Endometrium (tissue), 2 donors: ENCODE results near the gene HEATR5A.

Experiments
- FAIRE-seq: peaks from 2 replicates; lab custom pipeline; 2012; peaks lifted over from hg19 to GRCh38; lab: Jason Lieb, UNC
- donor health status: control.
- donor health status: control.

Gene HEATR5A

GRCh38 chr14:31425905-31426304 lies 5.6 kb upstream of the HEATR5A start:
- no peak for FAIRE-seq

DNA sequence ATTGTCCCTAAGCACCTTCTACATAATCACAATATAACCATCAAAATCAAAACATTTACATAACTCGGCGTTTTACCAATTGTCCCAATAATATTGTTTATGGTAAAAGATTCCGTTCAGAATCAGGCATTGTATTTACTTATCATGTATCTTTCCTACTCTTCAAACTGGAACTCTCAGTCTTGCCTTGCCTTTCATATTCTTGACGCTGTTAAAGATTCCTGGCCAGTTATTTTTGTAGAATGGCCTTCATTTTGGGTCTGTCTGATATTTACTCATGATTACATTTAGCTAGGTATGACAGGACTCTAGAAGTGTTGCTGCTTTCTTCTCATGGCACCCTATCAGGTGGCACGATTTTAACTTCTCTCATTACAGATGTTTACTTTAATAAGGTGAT lies 850 bp upstream of the HEATR5A start:
- FAIRE-seq = no peak

DNA sequence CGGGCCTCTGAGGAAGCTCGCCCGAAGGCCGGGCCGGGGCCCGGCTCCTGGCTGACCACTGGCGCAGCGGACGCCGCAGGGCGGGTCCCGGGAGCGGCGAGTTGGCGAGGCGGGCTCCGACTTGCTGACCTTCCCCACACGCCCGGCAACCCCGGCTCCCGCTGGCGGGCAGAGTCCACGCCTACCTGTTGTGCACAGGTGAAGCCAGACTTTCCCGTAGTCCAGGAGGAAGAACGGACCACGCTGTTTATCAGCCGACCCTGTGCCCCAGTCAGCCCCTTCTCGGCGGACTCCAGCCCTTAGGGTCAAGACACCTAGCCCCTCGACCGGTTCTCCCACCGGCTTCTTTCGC lies 407 bp downstream of the HEATR5A start:
- no peak for FAIRE-seq

DNA sequence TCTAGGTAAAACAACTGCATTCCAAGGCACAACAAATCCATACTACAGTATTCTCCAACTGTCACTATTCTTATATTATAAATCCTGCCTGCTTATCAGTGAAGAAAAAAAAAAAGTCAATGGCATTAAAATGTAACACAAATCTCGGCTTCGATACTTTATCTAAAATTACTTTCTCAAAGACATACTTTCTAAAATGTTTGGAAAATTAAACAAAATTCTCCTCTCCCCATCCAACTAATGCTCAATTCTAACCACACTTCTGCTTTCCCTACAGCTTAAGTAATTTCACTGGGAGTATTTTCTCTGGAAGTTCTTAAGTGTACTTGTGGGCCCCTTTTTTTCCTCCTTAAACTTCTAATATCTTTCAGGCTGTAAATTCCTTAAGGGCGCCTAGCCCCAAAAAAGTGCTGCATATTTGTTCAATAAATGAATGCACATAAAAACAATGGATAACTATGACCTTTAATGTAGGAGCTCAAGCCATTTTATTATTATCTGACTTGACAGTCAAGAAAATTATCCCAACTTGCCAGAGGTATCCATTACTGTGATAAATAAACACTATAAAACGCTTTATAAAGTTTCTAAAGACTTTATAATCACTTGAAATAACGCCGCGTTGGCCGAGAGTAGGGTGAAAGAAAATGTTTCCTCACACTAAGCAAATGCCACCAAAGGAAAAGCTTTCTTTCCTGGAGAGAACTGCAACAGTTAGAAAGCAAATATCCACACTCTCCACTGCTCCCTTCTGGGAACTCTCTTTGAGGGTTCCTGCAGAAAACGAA lies 977 bp downstream of the HEATR5A start:
- no peak for FAIRE-seq

- no peak for FAIRE-seq
These were observed 1.9 kb downstream of the HEATR5A start for GRCh38 chr14:31418440-31418839.

GRCh38 chr14:31414190-31414833 lies 6.0 kb downstream of the HEATR5A start:
- FAIRE-seq = no peak

- FAIRE-seq = no peak
These were observed 9.1 kb downstream of the HEATR5A start for GRCh38 chr14:31411218-31411727.

DNA sequence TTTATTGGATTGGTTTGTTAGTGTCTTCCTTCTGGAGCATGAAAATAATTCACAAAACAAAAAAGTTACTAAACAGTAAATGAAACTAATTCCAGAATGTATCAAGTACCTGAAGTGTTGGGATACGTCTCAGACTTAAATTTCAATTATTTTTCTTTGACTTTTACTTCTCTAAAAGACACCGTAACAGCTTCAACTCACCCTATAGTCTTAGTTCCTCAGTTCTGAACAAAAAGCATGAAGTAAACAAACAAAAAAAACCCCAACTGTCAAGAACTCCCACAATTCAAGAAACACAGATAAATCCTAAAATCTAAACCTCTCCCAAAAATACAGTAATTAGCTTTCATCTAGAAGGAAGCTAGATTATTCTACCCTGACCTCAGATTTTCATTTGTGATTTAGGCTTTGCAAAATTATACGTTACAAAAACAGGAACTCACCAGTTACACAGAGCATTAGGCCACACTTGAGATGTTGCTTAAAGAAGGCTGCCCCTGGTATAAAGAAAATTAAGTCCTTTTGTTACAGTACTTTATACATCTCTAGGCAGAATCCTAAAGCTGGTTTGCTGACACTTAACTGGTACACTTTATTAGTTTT lies 10.2 kb downstream of the HEATR5A start:
- FAIRE-seq = no peak

GRCh38 chr14:31408421-31408820 lies 11.9 kb downstream of the HEATR5A start:
- no peak for FAIRE-seq

DNA sequence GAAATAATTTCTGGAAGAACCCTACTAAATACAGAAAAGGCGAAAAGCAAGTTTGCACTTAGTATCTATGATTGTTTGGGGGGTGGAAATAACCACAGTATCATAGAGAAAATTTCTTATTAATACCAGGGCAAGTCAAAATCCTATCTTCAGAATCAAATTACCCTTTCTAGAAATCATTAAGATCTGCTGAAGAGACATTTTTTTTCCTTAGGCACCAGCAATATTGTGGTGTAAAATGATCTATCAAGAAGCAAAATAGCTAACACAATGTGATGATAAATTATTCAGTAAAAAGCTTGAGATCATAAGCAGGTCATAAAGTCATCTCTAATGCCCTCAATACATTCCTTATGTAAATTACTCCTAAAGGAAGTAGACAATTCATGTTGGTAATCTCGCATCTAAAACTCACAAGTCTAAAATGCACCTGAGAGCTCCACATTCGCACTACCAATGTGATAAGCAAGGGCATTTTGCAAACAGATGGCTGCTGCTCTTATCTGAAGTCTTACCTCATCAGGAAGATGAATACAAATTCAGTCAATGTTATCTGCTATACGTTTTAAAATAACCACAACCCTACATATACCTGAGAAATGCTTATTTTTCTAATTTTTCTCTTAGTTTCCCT lies 14.6 kb downstream of the HEATR5A start:
- FAIRE-seq = no peak

DNA sequence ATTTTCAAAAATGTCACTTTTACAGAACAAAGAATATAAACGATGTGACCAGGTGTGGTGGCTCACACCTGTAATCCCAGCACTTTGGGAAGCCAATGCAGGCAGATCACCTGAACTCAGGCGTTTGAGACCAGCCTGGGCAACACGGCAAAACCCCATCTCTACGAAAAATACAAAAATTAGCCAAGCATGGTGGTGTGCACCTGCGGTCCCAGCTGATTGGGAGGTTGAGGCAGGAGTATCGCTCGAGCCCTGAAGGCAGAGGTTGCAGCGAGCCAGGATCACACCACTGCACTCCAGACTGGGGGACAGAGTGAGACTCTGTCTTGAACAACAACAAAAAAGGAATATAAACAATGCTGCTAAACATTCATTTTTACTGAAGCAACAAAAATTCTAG lies 15.2 kb downstream of the HEATR5A start:
- no peak for FAIRE-seq

GRCh38 chr14:31403707-31404106 lies 16.6 kb downstream of the HEATR5A start:
- no peak for FAIRE-seq

DNA sequence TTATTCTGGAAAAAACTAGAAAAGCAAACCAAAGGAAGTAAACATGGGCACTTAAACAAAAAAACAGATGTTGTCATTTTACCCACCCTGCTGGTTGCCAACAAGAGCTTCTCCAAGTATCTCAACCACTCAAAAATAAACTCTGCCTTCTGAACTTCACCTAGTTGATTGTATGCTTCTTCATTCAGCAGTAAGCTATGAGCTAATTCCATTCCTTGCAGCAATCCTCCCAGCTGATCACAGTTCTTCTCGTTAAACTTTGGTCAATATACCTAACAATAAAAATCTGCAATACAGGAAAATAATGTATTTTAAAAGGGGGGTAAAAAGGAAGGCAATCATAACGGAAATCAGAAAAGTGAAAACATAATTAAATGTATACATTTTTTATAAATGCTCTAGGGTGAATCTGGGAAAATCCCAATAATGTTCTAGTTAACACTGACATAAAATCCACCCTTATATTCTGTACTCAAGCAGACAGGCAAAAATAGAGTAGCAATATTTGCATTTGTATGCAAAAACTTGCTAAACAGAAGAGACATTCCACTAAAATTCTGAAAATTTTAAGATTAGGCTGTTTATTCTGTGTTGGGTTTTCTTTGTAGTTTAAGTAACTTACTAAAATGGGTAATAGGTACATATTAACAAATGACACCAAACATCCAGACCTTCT lies 17.4 kb downstream of the HEATR5A start:
- FAIRE-seq = no peak

GRCh38 chr14:31401369-31401932 lies 18.9 kb downstream of the HEATR5A start:
- no peak for FAIRE-seq

GRCh38 chr14:31400031-31400638 lies 20.2 kb downstream of the HEATR5A start:
- FAIRE-seq = peak; percentile 12

DNA sequence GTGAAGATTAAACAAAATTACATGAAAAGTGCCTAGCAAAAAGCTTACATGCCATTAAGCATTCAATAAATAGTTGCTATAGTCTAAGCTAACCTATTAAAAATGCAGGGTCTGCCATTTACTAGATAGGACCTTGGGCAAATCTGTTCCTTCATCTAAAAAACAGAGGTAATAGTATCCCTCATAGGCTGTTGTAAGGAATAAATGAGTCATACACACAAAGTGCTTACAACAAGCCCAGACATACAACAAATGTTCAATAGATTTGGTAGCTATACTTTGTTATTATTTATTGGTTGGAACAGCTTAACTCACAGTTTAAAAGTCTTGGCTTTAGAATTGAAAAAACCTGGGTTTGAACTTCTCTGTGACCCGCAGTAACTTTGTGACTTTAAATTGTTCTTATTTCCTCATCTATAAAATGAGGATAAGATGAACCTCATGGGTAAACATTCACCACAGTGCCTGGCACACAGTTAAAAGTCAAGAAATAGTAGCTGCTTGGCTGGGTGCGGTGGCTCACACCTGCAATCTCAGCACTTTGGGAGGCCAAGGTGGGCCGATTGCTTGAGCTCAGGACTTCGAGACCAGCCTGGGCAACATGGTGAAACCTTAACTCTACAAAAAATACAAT lies 24.7 kb downstream of the HEATR5A start:
- no peak for FAIRE-seq

- no peak for FAIRE-seq
These were observed 25.2 kb downstream of the HEATR5A start for GRCh38 chr14:31395119-31395518.

- no peak for FAIRE-seq
These were observed 28.3 kb downstream of the HEATR5A start for GRCh38 chr14:31391977-31392503.

DNA sequence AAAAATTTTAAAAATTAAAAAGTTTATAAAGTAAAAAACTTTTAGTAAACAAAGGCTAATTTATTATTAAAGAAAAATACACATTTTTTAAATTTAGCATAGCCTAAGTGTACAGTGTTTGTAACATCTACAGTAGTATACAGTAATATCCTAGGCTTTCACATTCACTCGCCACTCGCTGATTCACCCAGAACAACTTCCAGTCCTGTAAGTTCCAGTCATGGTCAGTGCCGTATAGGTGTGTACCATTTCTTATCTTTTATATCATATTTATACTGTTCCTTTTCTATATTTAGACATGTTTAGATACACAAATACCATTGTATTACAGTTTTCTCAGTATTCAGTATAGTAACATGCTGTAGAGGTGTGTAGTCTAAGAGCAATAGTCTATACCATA lies 28.9 kb downstream of the HEATR5A start:
- no peak for FAIRE-seq

GRCh38 chr14:31389946-31390345 lies 30.4 kb downstream of the HEATR5A start:
- no peak for FAIRE-seq
